Neural crest cell (in vitro differentiated cells): ENCODE measurements around the gene UNC13C. TPM values are rescaled to one million over a fixed set of nuclear protein-coding genes. Genes with fewer than 3 reads are reported as not detected.
"Not testable (repeated sequence)": the region's sequence is repeated elsewhere in the genome, so short reads cannot be mapped to it uniquely, and the experiment has no call there.

ENCODE experiments used
- DNase-seq: peaks from one replicate; pipeline ENCODE4 v3.0.0; 2021; ENCODE audit warnings: low read depth, mixed read lengths, low spot score
- H3K27ac Mint-ChIP-seq: one replicate; pipeline ENCODE4 v1.8.0; 2021; ENCODE audit warnings: mild to moderate bottlenecking, mixed read lengths; ENCODE audit not compliant: unreplicated experiment
- H3K27me3 Mint-ChIP-seq: 2 replicates; pipeline ENCODE4 v1.8.0; 2021; ENCODE audit warnings: low read depth, mild to moderate bottlenecking, mixed read lengths
- H3K36me3 Mint-ChIP-seq: 2 replicates; pipeline ENCODE4 v1.8.0; 2021; ENCODE audit warnings: low read depth, mild to moderate bottlenecking, mixed read lengths
- H3K4me1 Mint-ChIP-seq: 2 replicates; pipeline ENCODE4 v1.8.0; 2021; ENCODE audit warnings: mixed read lengths
- H3K4me3 Mint-ChIP-seq: one replicate; pipeline ENCODE4 v1.8.0; 2021; ENCODE audit warnings: mild to moderate bottlenecking, mixed read lengths
- H3K9me3 Mint-ChIP-seq: 2 replicates; pipeline ENCODE4 v1.8.0; 2021; ENCODE audit warnings: mixed read lengths
- total RNA-seq: library from RNA; stranded (reverse); gene quantifications from 2 replicates; pipeline ENCODE4 v1.2.1, GENCODE V29; 2021
- TF ChIP-seq, protein P1 (sequence below): fragments of 200-600 bp; sonication (generic); conservative IDR thresholded peaks from 2 replicates; pipeline ENCODE4 v1.5.0; 2021; ENCODE audit warnings: antibody characterized with exemption, mild to moderate bottlenecking

UNC13C gene
- total RNA-seq, 1 donor from 2014 or later, result 1.5 TPM

DNA sequence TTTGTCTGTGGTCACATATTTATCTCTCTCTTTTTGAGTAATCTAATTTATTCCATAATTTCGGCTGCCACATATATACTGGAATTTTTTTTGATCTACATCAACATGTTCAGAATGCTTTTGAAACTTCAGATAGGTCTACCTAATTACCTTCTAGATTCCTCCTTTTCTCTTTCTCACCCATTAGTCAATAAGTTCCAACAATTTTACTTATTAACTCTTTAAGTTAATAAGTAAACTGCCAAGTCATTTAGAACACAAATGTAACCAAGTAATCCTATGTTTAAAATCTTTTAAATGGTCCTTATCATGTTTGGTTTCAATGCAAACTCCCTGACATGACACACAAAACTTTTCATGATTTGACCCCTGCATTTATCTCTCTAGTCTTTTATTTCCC, 410.5 kb downstream of the UNC13C start:
- no peak overlapping the region for H3K4me3 Mint-ChIP-seq
- no peak overlapping the region for H3K27ac Mint-ChIP-seq
- DNase-seq, result no peak
- TF ChIP-seq, protein P1, sequence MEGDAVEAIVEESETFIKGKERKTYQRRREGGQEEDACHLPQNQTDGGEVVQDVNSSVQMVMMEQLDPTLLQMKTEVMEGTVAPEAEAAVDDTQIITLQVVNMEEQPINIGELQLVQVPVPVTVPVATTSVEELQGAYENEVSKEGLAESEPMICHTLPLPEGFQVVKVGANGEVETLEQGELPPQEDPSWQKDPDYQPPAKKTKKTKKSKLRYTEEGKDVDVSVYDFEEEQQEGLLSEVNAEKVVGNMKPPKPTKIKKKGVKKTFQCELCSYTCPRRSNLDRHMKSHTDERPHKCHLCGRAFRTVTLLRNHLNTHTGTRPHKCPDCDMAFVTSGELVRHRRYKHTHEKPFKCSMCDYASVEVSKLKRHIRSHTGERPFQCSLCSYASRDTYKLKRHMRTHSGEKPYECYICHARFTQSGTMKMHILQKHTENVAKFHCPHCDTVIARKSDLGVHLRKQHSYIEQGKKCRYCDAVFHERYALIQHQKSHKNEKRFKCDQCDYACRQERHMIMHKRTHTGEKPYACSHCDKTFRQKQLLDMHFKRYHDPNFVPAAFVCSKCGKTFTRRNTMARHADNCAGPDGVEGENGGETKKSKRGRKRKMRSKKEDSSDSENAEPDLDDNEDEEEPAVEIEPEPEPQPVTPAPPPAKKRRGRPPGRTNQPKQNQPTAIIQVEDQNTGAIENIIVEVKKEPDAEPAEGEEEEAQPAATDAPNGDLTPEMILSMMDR, result no peak
- H3K9me3 Mint-ChIP-seq, result no peaks in the 10 kb centered on the region
- no peaks in the 10 kb centered on the region for H3K27me3 Mint-ChIP-seq
- H3K4me1 Mint-ChIP-seq, result no peaks in the 10 kb centered on the region
- H3K36me3 Mint-ChIP-seq, result no peaks in the 10 kb centered on the region

DNA sequence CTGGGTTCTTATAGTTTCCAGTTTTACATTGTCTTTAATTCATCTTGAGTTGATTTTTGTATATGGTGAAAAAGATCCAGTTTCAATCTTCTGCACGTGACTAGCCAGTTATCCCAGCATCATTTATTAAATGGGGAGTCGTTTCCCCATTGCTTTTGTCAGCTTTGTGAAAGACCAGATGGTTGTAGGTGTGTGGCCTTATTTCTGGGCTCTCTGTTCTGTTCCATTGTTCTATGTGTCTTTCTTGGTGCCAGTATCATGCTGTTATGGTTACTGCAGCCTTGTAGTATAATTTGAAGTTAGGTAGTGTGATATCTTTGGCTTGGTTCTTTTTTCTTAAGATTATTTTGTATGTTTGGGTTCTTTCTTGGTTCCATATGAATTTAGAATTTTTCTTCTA, 432.2 kb downstream of the UNC13C start:
- H3K4me1 Mint-ChIP-seq, result no peaks in the 10 kb centered on the region
- no peak overlapping the region for H3K27ac Mint-ChIP-seq
- TF ChIP-seq, protein P1, result no peak
- no peak for DNase-seq
- no peaks in the 10 kb centered on the region for H3K27me3 Mint-ChIP-seq
- no peaks in the 10 kb centered on the region for H3K36me3 Mint-ChIP-seq
- no peak overlapping the region for H3K4me3 Mint-ChIP-seq
- H3K9me3 Mint-ChIP-seq, result no peaks in the 10 kb centered on the region

- no peaks in the 10 kb centered on the region for H3K4me1 Mint-ChIP-seq
- TF ChIP-seq, protein P1, result no peak
- no peaks in the 10 kb centered on the region for H3K9me3 Mint-ChIP-seq
- H3K27me3 Mint-ChIP-seq, result peaks cover 2% of the 10 kb centered on the region
- H3K36me3 Mint-ChIP-seq, result no peaks in the 10 kb centered on the region
- no peak overlapping the region for H3K4me3 Mint-ChIP-seq
- no peak for DNase-seq
- H3K27ac Mint-ChIP-seq, result no peak overlapping the region
These were observed 445.9 kb downstream of the UNC13C start for GRCh38 chr15:54424171-54424570.

GRCh38 chr15:54428596-54428995, 450.4 kb downstream of the UNC13C start:
- H3K4me3 Mint-ChIP-seq, result no peak overlapping the region

DNA sequence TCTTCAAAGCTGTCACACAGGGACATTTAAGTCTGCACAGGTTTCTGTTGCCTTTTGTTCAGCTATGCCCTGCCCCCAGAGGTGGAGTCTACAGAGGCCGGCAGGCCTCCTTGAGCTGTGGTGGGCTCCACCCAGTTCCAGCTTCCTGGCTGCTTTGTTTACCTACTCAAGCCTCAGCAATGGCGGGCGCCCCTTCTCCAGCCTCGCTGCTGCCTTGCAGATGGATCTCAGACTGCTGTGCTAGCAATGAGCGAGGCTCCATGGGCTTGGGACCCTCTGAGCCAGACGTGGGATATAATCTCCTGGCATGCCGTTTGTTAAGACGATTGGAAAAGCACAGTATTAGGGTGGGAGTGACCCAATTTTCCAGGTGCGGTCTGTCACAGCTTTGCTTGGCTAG, 472.0 kb downstream of the UNC13C start:
- not testable (repeated sequence) for H3K27ac Mint-ChIP-seq, H3K36me3 Mint-ChIP-seq, H3K27me3 Mint-ChIP-seq, H3K4me3 Mint-ChIP-seq, DNase-seq, H3K4me1 Mint-ChIP-seq, H3K9me3 Mint-ChIP-seq

More at GRCh38 chr15:54428596-54428995, 450.4 kb downstream of the UNC13C start:
- Mint-ChIP-seq H3K27me3 (peaks cover 3% of the 10 kb centered on the region), H3K9me3 (peaks cover 8% of the 10 kb centered on the region), H3K4me1 (no peaks in the 10 kb centered on the region), H3K27ac (no peak overlapping the region), H3K36me3 (no peaks in the 10 kb centered on the region)
- TF ChIP-seq, protein P1, result no peak
- DNase-seq, result no peak

DNA sequence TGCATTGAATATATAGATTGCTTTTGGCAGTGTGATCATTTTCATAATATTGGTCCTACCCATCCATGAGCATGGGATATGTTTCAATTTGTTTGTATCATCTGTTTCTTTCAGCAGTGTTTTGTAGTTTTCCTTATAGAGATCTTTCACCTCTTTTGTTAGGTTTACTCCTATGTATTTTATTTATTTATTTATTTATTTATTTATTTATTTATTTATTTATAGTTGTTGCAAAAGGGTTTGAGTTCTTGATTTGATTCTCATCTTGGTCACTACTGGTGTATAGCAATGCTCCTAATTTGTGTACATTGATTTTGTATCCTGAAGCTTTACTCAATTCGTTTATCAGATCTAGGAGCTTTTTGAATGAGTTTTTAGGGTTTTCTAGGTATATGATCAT, 478.2 kb downstream of the UNC13C start:
- H3K27ac Mint-ChIP-seq, result no peak overlapping the region
- H3K9me3 Mint-ChIP-seq, result peaks cover 24% of the 10 kb centered on the region
- H3K36me3 Mint-ChIP-seq, result peaks cover 3% of the 10 kb centered on the region
- no peak overlapping the region for H3K4me3 Mint-ChIP-seq
- TF ChIP-seq, protein P1, result no peak
- no peak for DNase-seq
- no peaks in the 10 kb centered on the region for H3K27me3 Mint-ChIP-seq
- no peaks in the 10 kb centered on the region for H3K4me1 Mint-ChIP-seq
